DOHH2 (cell line): Measurements from ENCODE around the gene BCAS1.

Source experiments
- CTCF ChIP-seq: fragments of 200-600 bp; sonication (generic); IDR thresholded peaks from one replicate; pipeline ENCODE4 v1.5.1; 2014; ENCODE audit warnings: antibody characterized with exemption, mild to moderate bottlenecking, low read depth, low read length; ENCODE audit not compliant: poor library complexity, severe bottlenecking
- EZH2phosphoT487 ChIP-seq: fragments of 200-600 bp; sonication (generic); IDR thresholded peaks from 2 replicates; pipeline ENCODE4 v1.6.1; 2017; ENCODE audit warnings: borderline replicate concordance, mild to moderate bottlenecking, antibody characterized with exemption, low read length, moderate library complexity, mixed read lengths

GRCh38 chr20:54106162-54106561 is 35.8 kb upstream of the BCAS1 start:
- TF ChIP-seq CTCF (no peak), EZH2phosphoT487 (no peak)
